Suprapubic skin (tissue), 4 donors: ENCODE measurements around the gene KDM5B.

Experiments
- CTCF ChIP-seq, 2 donors: fragments of 200-600 bp in 1 of 2; fragments of 450-650 bp in 1 of 2; sonication (generic) in 1 of 2; IDR thresholded peaks; one replicate each; pipeline ENCODE4 v1.5.1; 2016 to 2019; ENCODE audit warnings: antibody characterized with exemption in 2 of 2, mild to moderate bottlenecking in 1 of 2, moderate library complexity in 1 of 2
- EP300 ChIP-seq: sonication (generic); formaldehyde crosslinking; IDR thresholded peaks from one replicate; pipeline ENCODE4 v1.6.1; 2017; ENCODE audit warnings: antibody characterized with exemption
- POLR2A ChIP-seq, 2 donors: fragments of 450-650 bp; IDR thresholded peaks; one replicate each; pipeline ENCODE4 v1.6.1; 2017; ENCODE audit warnings: antibody characterized with exemption in 2 of 2, mild to moderate bottlenecking in 2 of 2, moderate library complexity in 2 of 2
- POLR2AphosphoS5 ChIP-seq, 3 donors: sonication (generic); formaldehyde crosslinking; IDR thresholded peaks; one replicate each; pipeline ENCODE4 v1.6.1; 2017; ENCODE audit warnings: antibody characterized with exemption in 3 of 3

GRCh38 chr1:202835548-202836072 is 27.4 kb upstream of the KDM5B start:
- TF ChIP-seq CTCF (IDR thresholded peaks at IDR 0.05) (no peak), EP300 (no peak), POLR2AphosphoS5 (IDR thresholded peaks at IDR 0.05) (no peak), POLR2A (IDR thresholded peaks at IDR 0.05) (no peak)
